Stimulated activated CD4-positive, alpha-beta T cell treated with anti-CD3 and anti-CD28 coated beads, Interleukin-4, amount 100 ng/mL, for 4 hours (primary cell): ENCODE measurements around the gene SPTSSB.

Source experiments
- DNase-seq, 2 experiments: peaks; one replicate each; pipeline ENCODE4 v3.0.0-alpha.2; 2020

SPTSSB gene, protein sequence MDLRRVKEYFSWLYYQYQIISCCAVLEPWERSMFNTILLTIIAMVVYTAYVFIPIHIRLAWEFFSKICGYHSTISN

DNA sequence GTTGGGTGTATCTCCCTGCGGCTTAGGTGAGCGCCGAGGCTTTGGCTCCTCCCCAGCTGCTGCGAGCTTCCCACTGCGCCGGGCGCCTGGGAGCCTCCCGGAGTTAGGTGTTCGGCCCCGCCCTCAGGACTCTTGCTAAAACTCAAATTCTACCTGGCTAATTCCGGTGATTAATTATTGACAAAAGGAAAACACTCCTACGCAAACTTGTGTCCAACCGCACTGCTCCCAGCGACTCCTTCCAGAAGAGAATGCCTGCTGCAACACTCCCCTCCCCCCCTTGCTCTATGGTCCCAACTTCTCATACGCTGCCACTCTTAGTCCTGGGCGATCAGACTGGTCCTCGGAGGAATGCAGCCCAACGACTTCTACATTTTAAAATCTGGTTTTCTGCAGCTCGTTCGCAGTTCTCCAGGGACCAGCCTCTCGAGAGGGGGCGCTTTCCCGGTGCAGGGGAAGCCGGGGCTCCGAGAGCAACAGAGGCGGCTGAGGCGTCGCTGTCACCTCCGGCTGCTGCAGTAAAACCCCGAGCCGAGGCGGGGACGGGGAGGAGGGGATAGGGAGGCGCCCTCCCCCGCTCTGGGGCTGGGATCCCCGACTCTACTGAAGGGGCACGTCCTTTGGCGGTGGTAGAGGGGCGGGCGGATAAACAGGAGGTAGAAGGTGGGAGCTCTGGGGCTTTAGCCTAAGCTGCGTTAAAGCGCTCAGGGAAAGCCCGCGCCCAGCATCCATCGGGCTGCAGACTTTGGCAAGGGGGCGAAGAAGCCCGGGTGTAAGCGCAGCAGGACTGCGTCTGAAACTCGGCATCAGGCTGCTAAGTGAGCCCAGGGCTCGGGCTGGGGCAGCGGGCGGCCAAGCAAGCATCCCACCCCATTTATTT is at the start of gene SPTSSB:
SPTSSB (minus strand) TSS at position 77 of the 880 bp plus-strand sequence. CDS start 25,194 bp downstream, outside the sequence.
- DNase-seq, result peak; percentile 50 to 56

GRCh38 chr3:161420746-161421145 is 49.4 kb upstream of the SPTSSB start:
- no peak for DNase-seq

DNA sequence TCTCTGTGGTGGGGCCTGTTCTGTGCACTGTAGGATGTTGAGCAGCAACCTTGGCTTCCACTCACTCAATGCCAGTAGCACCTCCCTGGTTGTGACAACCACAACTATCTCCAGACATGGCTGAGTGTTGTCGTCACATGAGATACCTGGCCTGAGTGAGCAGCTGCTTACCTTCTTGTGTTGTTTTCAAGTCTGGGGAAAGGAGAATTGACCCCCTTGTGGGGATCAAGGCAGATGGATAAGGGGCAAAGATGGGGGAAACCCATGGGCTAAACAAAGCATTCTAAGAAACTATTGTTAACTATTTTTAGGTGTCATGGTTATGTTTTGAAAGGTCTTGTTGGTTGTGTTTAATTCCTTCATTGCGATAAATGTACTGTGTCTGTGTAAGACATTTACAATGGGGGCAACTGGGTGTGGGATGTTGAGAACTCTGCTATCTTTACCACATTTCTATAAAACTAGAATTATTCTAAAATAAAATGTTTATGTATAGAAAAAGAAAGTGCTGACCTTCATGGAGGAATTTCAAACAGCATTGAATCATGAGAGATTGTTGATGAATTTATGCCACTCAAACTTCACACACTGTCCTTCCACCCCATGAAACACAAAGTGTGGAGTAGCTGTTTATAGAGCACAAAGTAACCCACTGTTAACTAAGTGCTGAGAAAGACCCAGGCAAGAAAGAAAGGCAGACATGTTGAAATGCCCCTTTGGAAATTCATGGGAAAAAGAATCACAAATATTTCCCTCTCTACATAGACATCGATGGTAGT is 48.4 kb upstream of the SPTSSB start:
- no peak for DNase-seq

- no peak for DNase-seq
These were observed 44.4 kb upstream of the SPTSSB start for GRCh38 chr3:161415506-161416231.

DNA sequence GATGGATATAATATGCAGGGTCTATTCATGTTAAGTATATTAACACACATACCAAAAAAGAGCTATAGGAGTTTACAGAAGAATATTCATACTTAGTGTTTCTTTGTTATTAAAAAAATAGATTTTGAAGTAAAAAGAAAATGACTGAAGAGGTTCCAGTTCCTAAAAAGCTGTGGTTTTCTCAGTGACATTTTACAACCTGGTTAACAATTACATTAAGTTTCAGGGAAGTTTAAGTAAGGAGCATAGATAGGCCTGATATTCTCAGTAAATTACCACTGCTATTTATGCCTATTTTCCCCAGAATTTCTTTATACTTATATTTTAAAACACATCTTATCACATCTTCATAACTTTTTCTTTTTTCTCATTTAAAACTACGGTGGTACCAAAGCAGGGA is 43.6 kb upstream of the SPTSSB start:
- DNase-seq, result no peak

DNA sequence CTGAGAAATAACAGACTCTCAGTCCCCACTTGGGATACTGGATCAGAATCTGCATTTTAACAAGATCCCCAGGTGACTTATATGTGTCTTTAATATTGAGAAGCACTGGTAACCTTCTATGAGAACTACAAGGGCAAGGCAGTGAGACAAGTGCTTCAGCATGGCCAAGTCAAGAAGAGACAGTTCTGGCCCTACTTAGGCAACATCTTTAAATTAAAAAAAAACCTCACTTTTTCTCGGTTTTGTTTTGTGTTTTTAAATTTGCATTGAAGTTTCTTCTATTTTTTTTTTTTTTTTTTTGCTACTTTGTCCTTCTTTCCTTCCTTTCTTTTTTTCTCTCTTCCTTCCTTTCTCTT is 42.5 kb upstream of the SPTSSB start:
- no peak for DNase-seq

- no peak for DNase-seq
These were observed 42.0 kb upstream of the SPTSSB start for GRCh38 chr3:161413127-161413854.

DNA sequence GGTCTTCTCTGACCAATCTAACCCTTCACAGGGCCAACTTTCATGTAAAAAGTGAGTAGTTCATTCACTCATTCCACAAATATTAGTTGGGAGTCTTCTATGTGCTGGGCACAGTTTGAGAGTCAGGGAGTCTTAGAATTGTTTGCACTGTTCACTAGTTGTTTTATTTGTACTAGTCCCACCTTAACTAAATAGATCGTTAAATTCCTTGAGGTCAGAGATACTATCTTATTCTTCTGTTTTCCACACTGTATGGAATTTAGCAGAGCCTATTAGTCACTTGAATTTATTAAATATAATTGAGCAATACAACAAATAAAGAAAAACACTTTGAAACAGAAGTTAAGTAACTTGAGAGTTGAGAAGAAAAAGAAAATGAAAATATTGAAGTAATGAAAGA is 40.8 kb upstream of the SPTSSB start:
- no peak for DNase-seq

- no peak for DNase-seq
These were observed 38.5 kb upstream of the SPTSSB start for GRCh38 chr3:161409858-161410257.

- peak in 1 of 2 experiments; percentile 9 for DNase-seq
These were observed 37.8 kb upstream of the SPTSSB start for GRCh38 chr3:161409069-161409468.

- no peak for DNase-seq
These were observed 35.6 kb upstream of the SPTSSB start for GRCh38 chr3:161406594-161407555.

- DNase-seq, result no peak
These were observed 34.5 kb upstream of the SPTSSB start for GRCh38 chr3:161405836-161406235.

DNA sequence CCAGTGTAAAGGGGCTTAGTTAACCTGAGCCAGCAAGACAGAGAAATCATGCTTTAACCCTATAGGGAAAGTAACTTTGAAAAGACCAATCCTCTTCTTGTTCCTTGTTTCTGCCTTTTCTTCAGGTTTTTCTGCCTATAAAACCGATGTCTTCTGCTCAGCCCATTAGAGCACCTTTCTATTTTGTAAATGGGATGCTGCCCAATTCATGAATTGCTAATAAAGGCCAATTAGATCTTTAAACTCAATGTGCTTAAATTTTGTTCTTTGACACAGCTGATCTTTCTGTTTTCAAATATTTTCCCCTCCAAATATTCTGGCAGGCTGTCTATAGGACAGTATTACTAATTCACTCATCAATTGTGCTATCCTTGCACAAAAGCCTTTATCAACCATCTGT is 33.8 kb upstream of the SPTSSB start:
- no peak for DNase-seq

DNA sequence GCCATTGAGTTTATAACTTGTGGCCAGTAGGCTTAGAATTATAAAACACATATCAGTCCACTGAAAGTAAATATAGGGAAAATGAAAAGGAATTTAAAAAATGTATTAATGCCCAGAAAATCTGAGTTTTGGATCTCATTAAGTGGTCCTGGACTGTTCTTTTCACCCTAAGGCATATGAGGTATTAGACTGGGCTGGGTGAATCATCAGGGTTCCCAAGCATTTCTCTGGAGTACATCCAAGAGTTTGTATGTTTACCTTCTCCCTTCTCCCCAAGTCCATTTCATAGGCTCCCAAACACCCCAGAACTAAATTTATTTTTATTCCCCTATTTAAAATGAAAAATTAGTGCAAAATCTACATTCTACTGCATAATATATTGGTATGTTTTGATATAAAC is 31.9 kb upstream of the SPTSSB start:
- DNase-seq, result no peak

- DNase-seq, result no peak
These were observed 30.1 kb upstream of the SPTSSB start for GRCh38 chr3:161401389-161401788.

DNA sequence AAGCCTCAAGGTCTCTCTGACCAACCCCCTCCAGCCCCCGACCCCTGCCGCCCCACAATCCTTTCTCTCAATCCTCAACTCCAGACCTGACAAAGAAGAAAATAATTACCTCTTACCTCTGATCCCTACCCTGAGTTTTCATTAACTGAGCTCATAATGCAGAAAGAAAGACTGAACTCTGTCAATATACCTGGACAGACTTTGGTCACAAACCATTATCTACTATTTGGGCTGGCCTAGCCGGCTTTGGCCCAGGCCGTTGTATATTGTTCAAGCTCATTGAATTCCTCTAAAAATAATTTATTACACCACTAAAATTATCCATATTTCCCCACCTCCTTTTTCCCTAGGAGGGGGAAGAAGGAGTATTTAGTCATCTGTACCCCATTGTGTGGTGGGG is 29.3 kb upstream of the SPTSSB start:
- no peak for DNase-seq

DNA sequence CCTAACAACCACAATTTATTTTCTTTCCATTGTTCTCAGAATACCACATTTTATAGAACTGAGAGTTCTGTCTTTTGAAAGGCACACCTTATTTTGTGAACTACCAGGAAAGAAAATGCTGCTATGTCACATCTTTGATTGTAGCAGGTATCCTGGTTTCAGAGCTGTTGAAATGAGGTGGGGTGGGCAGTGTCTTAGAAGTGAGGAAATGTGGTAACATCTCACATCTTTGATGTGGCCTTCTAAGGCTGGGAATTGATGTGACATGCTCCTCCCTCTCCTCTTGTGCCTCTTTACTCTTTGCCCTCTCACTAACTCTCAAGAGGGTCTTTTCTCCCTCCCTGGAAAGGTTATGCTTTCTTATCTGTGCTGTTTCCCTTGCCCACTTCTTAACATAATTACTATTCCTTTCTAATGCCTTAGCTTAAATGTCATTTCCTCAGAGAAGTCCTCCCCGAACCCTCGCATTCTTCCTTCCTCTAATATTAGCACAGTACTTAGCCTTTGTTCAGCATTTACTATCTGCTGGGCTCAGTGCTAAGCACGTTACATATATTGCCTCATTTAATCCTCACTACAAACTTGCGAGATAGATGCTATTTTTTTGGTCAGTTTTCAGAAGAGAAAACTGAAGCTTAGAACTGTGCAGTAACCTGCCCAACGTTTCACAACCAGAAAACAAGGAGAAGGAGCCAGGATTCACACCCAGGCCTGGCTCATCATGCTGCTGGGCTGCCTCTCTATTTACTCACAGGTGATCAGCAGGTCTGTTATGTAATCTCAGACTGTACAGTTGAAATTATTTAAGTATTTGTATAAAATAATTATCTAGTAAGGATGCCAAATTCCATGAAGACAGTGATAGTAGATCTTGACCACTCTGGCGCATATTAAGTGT is 24.0 kb upstream of the SPTSSB start:
- DNase-seq, result no peak

- no peak for DNase-seq
These were observed 22.5 kb upstream of the SPTSSB start for GRCh38 chr3:161393803-161394202.

DNA sequence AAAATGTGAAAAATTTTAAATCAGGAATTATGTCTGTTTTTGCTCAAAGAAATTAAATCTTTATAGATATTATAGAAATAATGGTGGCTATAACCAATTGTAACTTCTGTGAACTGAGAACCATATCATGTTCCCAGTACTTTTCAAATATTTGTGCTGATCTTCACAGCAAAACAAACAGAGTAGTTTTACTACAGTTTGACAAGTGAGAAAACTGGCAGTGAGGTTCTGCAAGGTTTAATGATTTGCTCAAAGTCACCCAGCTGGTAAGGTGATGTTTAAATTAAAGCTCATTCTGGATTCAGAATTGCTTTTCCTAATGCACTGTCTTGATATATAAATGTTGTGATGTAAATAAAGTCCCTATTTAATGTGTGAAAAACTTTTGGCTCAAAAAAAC is 22.0 kb upstream of the SPTSSB start:
- no peak for DNase-seq

- no peak for DNase-seq
These were observed 21.5 kb upstream of the SPTSSB start for GRCh38 chr3:161392853-161393252.
